Measurements from ENCODE around the gene TWIST1.

Gene TWIST1

DNA sequence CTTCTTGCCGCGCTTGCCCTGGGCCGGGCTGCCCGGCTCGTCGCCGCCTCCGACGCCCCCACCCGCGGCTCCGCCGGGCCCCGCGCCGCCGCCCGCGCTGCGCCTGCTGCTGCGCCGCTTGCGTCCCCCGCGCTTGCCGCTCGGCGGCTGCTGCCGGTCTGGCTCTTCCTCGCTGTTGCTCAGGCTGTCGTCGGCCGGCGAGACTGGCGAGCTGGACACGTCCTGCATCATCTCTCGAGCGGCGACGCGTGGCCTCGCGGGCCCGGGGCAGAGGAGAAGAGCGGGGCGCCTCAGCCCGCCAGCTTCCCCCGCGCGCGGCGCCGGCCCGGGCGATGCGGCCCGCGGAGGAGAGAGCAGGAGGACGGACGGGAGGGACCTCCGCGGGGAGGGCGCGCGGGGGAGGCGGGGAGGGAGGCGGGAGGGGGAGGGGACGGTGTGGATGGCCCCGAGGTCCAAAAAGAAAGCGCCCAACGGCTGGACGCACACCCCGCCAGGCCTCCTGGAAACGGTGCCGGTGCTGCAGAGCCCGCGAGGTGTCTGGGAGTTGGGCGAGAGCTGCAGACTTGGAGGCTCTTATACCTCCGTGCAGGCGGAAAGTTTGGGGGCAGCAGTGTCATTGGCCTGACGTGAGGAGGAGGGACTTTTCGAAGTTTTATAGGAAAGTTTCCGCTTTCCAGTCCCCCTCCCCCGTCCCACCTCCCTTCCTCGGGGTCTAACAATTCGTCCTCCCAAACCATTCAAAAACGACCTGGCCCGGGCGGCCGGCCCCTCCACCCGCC lies at the start of gene TWIST1:
Gene TWIST1 (minus strand): TSS at position 546 of the 779 bp plus-strand sequence. CDS start 315 bp downstream, at position 231.
- no peak for DNase-seq

DNA sequence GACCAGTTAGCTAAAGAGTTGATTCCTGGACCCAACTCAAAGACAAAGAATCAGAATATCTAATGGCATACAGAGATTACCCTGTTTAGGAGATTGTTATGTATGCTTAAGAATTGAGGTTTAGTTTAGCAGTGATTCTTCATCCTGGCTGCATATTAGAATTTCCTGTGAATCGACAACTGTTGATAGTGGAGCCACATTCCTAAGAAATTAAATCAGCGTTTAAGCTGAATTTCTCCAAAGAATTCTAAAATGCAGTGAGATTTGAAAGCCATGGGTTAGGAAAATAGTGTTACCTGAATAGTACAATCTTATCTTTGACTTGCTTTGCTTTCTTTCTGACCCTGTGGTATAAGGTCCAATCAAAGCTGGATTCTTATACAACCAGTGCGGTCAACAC lies 44.2 kb upstream of the TWIST1 start:
- no peak for DNase-seq

DNA sequence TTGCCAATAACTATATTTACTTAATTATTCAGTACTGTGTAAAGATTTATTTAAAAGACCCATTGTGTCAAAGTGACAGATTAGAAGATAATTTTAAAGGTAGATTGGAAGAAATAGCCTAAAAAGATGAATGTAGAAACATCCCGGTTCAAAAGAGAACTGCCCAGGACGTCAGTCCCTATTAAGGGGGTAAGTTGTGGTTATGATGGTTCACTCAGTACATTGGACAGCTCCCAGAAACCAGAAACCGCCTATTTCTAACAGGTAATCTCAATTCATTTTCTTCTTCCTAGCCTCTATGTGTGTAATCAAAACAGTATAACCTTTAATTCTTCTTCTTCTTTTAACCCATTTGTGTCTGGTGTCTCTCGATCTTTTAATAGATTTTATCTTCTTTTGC lies 29.3 kb upstream of the TWIST1 start:
- DNase-seq: no peak

DNA sequence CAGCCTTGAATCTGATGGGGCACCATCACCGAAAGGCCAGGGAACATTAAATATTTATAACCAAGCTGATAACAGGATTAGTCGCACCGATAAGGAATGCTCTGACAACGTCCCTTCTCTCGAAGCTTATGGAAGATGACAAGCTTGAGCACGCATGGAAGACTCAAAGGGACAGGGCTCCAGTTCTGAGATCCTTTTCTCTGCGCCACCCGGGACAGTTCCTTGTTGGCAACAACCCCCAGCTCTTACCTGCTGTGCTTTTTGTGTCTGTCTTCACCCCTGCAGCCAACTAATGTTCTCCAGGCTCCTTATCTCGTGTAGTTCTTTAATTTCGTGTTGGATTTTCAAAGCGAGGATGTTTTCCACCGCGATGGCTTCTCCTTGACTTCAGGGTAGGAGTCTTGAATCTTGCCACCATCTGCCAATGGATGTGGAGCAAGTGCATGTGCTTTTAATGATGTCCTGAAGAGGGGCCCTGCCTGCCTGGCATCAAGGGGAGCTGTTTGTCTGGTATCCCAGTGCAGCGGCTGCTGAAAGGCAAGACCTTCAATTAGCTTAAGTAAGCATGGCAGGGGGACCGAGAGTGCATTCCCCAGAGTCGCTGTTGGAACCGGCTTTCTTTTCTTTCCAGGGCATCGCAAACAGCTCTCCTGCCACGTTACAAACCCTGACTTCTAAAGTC lies 28.1 kb upstream of the TWIST1 start:
- no peak for DNase-seq

DNA sequence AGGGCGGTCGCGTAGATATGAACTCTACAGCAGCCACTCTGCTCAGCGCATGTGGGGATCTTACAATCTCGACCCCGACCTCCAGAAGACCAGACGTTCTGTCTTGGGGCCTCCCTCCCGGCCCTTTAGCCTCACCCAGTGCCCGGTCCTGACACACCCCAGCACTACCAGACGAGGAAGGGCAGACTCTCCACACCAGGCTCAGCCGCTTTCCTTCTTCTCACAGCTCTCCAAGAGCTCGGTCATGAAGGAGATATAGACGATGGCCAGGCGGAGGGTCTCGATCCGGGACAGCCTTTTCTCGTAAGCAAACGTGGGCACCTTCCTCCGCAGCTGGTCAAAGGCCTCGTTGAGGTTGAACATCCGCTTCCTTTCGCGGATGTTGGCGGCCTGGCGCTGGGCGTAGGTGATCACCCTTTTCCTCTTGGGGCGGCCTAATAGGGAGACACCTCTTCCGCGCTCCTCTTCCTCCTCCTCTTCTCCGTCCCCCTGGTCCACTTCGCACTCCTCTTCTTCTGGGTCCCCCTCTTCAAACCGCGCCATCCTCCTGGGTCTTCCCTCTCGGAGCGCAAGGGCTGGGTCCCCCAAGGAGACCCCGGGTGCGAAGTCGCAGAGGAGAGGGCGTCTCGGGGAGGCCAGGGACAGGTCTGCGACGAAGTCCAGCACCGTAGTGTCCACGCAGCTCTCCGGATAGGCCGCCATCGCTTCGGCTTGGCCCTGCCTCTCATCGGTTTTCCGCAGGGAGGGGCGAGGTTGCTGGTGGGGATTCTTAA lies 27.4 kb upstream of the TWIST1 start, which contains the start of gene FERD3L:
Gene FERD3L (minus strand): TSS at position 761 of the 773 bp plus-strand sequence. CDS start 59 bp downstream, at position 702.
- DNase-seq: no peak

DNA sequence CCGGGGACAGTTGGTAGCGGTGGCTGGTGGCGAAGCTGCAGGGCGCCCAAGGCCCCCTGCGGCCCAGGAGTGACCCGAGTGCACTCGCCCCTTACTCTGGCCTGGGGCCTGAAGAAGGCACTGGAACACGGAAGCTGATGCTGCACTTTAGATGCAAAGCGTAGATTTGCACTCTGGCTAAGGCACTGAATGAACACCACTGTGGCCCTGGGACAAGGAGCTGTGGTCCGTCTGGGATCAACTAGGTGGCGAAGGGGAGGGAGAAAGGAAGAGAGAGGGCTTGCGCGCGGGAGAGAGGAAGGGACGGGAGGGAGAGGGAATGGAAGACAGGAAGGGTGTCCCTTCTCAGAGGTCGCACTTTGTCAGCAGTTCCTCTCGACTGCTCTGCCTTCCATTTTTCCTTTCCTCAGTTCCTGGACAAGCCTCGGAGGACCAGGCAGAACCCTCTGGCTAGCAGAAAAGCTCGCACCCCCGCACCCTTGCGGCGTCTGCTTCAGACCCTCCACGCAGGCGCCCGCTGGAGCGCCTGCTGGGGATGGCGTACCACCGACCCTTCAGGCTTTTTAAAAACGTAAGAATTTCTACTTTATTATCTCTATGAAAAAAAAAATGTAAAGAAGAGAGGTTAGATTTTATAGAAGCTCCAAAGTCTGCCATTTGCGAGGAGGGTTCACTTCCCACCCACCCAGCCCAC lies 26.6 kb upstream of the TWIST1 start:
- no peak for DNase-seq

DNA sequence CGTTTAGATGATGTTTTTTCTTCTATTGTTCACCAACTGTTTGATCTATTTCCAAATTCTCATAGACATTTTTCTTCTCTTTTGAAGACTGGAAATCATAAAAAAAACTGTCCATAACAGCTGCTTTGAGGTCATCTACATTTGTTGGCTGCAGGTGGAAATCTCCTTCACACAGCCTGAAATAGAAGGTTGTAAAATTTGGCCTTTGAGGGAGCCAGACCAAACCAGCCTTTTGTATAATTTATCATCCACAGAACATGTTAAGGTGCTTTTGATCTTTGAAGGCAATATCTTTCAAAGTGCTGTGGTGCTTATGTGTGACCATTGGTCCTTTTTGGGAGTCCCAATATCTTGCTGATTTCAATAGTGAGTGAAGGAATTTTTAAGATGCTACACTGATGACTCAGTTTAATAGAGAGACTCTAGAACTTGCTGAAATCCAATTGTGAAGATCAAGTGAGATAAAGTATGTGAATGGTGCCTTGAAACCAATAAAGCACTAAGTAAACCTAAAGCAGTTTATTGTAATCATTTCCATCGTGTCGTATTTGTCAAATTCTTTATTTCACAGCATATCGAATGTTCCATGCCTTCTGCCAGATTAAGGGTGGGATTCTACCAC lies 22.4 kb upstream of the TWIST1 start:
- no peak for DNase-seq

DNA sequence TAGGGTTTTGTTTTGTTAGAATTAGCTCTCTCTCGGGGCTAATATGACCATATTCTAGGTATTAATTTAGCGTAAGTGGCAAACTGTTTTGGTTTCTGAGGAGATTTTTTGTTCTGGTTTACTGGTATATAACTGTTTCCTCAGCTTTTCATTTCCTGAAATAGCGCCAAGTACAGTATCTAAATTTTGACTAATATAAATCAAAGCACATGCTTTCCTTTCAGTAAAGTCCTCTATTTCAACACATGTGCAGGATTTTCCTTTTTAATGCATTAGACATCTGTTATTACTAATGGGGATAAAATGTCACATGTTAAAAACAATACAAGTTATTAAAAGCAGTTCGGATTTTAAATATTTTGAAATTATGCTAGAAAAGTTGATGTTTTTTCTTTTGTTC lies 16.4 kb upstream of the TWIST1 start:
- no peak for DNase-seq

DNA sequence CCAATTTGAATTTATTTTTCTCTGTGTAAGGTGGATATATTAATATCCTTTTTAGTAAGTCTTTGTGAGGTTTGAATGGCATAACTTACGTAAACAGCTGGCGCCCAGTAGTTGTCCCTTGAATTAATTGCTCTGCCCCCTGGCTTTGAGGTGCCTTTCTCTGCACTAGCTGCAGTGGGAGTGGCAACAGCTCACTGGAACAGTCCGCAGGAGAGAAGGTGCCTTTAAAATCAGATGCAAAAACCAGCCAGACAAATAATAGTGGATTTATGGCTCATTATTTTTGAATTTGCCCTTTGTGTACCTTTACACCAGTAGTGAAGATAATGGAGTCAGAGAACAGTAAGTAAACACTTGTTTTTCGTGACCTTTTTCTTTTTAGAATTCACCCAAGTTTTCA lies 16.0 kb upstream of the TWIST1 start:
- DNase-seq: no peak

DNA sequence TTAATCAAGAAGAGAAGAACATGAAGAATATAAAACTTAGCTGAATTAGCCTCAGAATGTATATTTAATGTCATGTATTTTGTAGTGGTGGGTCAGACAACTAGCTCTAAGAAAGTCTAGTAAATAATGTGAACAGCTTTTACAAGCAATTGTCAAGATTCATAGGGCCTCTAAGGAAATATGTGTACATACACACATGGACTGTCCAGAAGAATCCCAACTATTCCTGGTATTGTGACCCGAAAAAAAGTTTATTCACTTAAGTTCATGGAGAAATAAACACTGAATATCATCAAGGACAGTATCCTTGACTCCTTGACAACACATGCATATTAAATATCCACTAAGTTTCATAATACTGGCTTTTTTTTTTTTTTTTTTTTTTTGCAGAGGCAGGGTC lies 11.4 kb upstream of the TWIST1 start:
- DNase-seq: no peak

DNA sequence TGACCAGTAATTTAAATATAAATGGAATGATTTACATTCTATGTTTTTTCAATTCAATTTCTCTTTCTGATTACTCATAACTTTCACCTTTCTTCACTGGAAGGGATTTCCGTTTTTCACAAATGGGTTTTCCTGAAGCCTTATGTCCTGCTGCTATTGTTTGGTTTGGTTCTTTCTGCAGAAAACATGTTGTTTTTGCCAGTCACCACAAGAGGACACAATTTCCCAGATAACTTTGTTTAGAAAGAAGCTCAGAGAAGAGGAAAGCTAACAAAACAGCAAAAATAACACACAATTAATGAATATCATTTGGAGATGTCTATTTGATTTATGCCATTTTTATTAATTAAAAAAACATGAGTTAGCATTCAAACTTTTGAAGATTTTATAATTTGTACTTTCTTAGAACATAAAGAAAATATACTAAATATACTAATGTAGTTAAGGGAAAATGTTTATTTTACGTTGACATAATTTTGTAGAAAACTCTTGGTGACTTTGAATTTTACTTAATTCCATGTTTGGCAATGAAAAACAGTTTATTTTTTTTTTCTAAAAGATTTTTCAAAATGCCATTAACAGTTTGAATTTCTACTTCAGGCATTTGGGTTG lies 4.6 kb upstream of the TWIST1 start:
- DNase-seq: no peak

DNA sequence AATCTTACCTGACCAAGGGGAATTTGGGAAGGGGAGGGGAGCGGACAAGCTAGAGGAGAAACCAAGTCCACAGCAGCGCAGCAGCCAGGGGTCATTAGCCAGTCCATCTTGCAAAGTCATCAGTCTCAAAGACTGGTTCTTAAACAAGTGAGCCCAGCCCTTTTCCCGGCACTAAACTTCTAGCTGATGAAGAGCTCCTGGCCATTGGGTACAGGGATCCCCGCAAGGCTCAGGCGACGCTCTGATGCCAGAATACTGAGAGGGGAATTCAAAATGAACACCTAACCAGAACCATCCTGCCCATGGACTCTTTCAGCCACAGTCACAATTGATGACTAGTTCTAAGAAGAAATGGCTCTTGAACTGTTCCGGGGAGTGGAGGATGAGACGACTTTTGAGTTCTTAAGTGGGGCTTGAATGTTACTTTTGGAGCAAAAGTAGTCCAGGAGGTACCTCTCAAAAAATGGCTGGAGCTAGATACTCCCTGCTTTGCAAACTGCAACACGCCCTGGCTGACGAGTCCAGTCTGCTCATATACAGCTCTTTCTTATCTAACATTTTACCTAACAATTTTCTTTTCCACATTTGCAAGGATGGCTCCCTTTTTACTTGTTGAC lies 2.5 kb upstream of the TWIST1 start:
- no peak for DNase-seq

DNA sequence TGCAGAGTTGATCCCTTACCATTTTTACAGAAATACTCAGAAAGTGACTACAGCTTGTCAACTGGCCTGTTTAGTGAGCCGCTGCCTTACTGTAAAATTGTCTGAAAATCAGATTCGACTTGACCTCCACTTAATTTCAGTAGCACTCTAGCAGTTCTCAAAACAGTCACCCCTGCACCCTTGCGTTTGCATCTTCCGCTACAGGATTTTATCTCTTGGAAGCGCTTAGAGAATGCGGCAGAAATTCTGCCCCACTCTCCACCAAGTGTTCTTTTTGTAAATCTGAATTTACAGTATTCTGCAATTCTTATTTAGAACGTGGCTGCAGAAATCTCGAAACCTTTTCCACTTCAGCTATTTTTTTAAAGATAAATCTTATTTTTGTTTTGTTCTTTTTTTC lies 1.9 kb upstream of the TWIST1 start:
- DNase-seq: no peak

DNA sequence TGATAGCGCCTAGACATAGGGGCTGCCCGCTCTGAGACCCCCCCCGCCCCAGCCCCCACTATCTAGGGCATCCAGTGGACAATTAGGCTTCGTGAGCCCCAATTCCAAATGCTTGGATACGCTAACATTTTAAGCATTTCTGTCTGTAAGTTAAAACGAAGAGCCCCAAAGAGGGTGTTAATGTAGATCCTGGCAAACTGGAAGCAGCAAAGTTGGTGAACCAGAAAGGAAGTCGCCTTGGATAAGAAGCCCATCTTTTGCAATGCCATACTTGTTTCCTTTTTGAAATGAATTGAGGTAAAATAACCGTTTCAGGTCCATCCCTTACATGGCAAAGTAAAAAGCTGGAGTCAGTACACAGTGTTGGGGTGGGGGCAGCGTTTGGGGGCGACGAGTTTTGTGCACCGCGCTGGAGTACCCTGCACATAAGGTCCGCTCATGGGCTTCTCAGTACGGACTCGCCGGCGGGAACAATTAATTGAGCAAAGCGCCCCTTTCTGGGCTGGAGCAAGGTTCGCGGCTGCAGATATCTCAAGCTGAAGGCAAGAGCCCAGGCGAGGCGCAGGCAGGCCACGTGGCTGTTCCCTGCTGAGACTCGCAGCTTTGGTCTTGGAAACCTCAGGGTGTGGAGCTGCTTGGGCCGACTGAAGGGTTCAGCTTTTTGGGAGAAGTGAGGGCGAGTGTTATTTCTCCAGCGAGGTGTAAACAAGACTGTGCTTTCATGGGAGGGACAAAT lies 1.4 kb upstream of the TWIST1 start:
- no peak for DNase-seq

DNA sequence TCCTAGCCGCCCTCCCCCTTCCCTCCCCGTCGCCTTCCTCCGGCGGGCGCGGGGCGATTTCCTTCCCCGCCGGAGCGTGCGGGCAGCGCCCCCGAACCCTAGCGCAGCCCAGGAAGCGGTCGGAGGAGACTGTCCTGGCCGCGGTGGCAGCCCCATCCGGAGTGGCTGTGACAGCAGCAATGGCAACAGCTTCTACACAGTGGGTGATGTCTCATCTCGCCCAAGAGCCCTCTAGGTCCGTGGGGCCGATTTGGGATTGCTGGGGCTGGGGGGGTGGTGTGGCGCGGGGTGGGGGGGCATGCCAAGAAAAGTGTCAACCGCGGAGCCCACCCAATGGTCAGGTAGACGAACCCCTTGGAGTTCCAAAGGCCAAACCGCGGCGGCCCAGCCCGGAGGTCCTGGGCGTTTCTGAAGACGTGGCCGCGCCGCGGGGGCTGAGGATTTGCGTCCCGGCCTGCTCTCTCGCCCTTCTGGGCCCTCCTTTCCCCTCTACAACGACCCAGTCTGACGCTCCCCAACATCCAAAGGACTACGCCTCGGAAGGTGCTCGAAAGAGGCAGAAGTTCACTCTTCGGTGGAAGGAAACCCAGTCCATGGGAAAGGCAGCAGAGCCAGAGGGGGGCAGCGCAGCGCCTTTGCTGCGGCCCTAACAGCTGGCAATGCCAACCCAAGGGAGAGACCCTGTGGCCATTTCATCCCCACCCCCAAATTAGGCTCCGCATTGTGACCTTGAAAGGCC lies 603 bp upstream of the TWIST1 start:
- DNase-seq: no peak

DNA sequence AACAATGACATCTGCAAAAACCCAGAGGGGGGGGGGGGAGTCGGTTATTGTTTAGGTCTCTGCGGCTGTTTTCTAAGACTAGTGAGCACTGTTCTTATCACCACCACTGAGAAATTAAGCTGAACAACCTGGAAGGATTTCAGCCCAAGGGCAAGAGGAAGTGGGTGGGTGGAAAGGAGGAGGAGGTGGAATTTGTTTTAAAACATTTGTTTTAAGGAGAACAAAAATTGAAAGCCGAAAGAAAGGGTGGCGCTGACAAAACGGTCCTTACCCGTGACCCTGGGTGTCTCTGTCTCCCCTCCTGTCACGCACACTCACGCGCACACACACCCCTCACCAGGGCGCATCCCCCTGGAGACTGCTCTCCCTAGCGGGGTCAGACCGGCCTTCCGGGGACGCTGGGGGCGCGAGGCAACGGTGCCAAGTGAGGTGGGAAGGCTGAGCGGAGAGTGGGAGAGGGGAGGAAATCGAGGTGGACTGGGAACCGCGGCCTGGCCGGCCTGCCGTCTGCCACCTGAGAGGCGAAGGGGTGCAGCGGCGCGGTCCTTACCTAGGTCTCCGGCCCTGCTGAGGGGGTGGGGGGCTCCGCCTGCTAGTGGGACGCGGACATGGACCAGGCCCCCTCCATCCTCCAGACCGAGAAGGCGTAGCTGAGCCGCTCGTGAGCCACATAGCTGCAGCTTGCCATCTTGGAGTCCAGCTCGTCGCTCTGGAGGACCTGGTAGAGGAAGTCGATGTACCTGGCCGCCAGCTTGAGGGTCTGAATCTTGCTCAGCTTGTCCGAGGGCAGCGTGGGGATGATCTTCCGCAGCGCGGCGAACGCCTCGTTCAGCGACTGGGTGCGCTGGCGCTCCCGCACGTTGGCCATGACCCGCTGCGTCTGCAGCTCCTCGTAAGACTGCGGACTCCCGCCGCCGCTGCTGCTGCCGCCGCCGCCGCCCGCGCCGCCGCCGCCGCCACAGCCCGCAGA lies 1.0 kb downstream of the TWIST1 start:
- DNase-seq: no peak

DNA sequence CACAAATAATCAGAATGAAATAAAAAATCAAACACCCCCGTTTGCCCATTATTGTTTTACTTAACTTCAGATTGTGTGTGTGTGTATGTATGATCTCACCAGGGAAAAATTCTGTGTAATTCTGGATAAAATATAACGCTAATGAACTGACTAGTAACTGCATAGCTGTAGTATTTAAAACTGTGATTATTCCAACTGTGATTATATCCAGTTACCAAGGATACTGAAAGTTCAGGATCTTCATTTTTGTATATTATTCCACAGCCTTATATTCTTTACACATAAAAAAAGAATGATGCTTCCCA lies 2.9 kb downstream of the TWIST1 start:
- DNase-seq: no peak

DNA sequence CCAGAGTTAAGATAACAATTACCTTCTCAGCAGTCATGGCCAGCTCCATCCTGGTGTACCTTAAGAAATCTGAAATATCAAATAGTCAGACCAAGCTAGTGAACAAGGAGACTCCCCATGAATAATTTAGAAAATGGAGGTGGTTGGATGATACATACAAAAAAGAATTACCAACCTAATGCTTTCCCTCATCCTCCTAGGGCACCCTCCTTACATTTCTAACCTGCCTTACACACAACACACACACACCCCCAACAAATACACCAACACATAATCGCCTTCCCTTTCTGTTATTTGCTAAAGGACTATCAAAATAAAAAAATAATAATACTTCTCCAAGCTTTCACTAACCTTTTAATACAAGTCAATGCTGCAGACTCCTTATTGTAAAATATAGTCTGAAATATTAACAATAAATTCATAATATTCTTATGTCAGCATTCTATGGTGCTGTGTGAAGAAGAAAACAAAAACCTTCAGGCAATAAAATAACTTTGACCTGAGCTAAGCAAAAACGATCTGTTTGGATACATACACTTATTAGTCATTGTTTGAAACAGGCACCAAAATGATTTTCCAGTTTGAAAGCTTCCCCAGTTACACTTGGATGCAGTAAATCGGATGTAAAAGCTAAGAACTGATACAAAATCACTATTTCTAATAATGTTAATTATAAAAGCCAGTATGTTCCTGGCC lies 3.4 kb downstream of the TWIST1 start:
- DNase-seq: no peak

DNA sequence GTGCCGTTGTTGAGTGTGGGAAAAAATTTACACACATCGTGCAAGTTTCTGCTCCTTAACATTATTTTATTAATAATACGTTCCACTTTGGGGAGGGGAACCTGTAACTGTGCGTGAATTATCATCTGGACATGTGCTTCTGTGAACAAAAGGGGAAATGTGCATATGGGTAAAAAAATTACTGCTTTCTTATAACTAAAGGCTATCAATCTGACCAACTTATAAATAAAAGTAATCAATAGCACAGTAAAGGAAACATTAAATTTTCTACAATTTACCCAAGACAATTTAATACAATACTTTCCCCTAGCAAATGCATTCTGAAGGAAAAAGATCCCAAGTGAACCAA lies 4.5 kb downstream of the TWIST1 start:
- DNase-seq: no peak
